Activated CD4-positive, alpha-beta T cell treated with anti-CD3 and anti-CD28 coated beads for 1 hour (primary cell): ENCODE results near the gene TMEM267.
"Not testable (repeated sequence)": the region's sequence is repeated elsewhere in the genome, so short reads cannot be mapped to it uniquely, and the experiment has no call there.

Experiments
- DNase-seq: peaks from one replicate; pipeline ENCODE4 v3.0.0-alpha.2; 2020

TMEM267 gene

GRCh38 chr5:43441575-43441974, 42.1 kb downstream of the TMEM267 start:
- not testable (repeated sequence) for DNase-seq

GRCh38 chr5:43437062-43437660, 46.5 kb downstream of the TMEM267 start:
- no peak for DNase-seq

- no peak for DNase-seq
These were observed 50.3 kb downstream of the TMEM267 start for GRCh38 chr5:43433382-43433781.

- DNase-seq, result no peak
These were observed 50.9 kb downstream of the TMEM267 start for GRCh38 chr5:43432486-43433375.

GRCh38 chr5:43429706-43430105, 54.0 kb downstream of the TMEM267 start:
- DNase-seq, result no peak

- no peak for DNase-seq
These were observed 54.6 kb downstream of the TMEM267 start for GRCh38 chr5:43429016-43429415.

- no peak for DNase-seq
These were observed 56.4 kb downstream of the TMEM267 start for GRCh38 chr5:43427306-43427705.

- DNase-seq, result no peak
These were observed 57.7 kb downstream of the TMEM267 start for GRCh38 chr5:43425983-43426382.

GRCh38 chr5:43423086-43423485, 60.6 kb downstream of the TMEM267 start:
- not testable (repeated sequence) for DNase-seq

GRCh38 chr5:43422143-43422542, 61.5 kb downstream of the TMEM267 start:
- no peak for DNase-seq

GRCh38 chr5:43421450-43422133, 62.1 kb downstream of the TMEM267 start:
- DNase-seq, result no peak

- DNase-seq, result no peak
These were observed 63.4 kb downstream of the TMEM267 start for GRCh38 chr5:43420241-43420640.

GRCh38 chr5:43418561-43418960, 65.1 kb downstream of the TMEM267 start:
- DNase-seq, result no peak

GRCh38 chr5:43416803-43417394, 66.8 kb downstream of the TMEM267 start:
- no peak for DNase-seq

GRCh38 chr5:43415935-43416802, 67.5 kb downstream of the TMEM267 start:
- no peak for DNase-seq

- DNase-seq, result no peak
These were observed 69.7 kb downstream of the TMEM267 start for GRCh38 chr5:43413966-43414365.

- no peak for DNase-seq
These were observed 71.0 kb downstream of the TMEM267 start for GRCh38 chr5:43412644-43413043.

GRCh38 chr5:43412156-43412555, 71.5 kb downstream of the TMEM267 start, which contains the start of gene CCL28:
TSS of gene CCL28 (minus strand) at chr5:43412391. CDS start at chr5:43412316, 75 bp downstream.
- no peak for DNase-seq

GRCh38 chr5:43411495-43411894, 72.2 kb downstream of the TMEM267 start:
- no peak for DNase-seq

- no peak for DNase-seq
These were observed 73.3 kb downstream of the TMEM267 start for GRCh38 chr5:43410414-43410813.

GRCh38 chr5:43409809-43410271, 73.8 kb downstream of the TMEM267 start:
- DNase-seq, result no peak

- DNase-seq, result not testable (repeated sequence)
These were observed 81.1 kb downstream of the TMEM267 start for GRCh38 chr5:43402524-43403066.
